HG03439 (cell line): ENCODE data around the gene IGFBP6.

Source experiments
- ATAC-seq: cut with Tn5 transposase; IDR thresholded peaks from one replicate; pipeline ENCODE4 v1.9.1; 2021; ENCODE audit warnings: mild to moderate bottlenecking, moderate library complexity; ENCODE audit not compliant: unreplicated experiment

IGFBP6 gene

DNA sequence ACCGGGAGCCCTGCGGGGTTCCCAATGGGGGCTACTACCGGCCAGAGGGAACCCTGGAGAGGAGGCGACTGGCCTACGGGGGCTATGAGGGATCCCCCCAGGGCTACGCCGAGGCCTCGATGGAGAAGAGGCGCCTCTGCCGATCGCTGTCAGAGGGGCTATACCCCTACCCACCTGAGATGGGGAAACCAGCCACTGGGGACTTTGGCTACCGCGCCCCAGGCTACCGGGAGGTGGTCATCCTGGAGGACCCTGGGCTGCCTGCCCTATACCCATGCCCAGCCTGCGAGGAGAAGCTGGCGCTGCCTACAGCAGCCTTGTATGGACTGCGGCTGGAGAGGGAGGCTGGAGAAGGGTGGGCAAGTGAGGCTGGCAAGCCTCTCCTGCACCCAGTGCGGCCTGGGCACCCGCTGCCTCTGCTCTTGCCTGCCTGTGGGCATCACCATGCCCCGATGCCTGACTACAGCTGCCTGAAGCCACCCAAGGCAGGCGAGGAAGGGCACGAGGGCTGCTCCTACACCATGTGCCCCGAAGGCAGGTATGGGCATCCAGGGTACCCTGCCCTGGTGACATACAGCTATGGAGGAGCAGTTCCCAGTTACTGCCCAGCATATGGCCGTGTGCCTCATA, 37.9 kb upstream of the IGFBP6 start:
- ATAC-seq = no peak

GRCh38 chr12:53060064-53060720, 37.3 kb upstream of the IGFBP6 start:
- no peak for ATAC-seq

DNA sequence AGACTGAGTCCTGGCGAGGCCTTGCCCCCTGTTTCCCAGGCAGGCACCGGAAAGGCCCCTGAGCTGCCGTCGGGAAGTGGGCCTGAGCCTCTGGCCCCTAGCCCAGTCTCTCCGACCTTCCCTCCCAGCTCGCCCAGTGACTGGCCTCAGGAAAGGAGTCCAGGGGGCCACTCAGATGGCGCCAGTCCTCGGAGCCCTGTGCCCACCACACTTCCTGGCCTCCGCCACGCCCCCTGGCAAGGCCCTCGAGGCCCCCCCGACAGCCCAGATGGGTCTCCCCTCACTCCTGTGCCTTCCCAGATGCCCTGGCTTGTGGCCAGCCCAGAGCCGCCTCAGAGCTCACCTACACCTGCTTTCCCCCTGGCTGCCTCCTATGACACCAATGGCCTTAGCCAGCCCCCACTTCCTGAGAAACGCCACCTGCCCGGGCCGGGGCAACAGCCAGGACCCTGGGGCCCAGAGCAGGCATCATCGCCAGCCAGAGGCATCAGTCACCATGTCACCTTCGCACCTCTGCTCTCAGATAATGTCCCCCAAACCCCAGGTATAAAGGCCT, 36.7 kb upstream of the IGFBP6 start:
- ATAC-seq = no peak

GRCh38 chr12:53061404-53062010, 36.0 kb upstream of the IGFBP6 start:
- no peak for ATAC-seq

DNA sequence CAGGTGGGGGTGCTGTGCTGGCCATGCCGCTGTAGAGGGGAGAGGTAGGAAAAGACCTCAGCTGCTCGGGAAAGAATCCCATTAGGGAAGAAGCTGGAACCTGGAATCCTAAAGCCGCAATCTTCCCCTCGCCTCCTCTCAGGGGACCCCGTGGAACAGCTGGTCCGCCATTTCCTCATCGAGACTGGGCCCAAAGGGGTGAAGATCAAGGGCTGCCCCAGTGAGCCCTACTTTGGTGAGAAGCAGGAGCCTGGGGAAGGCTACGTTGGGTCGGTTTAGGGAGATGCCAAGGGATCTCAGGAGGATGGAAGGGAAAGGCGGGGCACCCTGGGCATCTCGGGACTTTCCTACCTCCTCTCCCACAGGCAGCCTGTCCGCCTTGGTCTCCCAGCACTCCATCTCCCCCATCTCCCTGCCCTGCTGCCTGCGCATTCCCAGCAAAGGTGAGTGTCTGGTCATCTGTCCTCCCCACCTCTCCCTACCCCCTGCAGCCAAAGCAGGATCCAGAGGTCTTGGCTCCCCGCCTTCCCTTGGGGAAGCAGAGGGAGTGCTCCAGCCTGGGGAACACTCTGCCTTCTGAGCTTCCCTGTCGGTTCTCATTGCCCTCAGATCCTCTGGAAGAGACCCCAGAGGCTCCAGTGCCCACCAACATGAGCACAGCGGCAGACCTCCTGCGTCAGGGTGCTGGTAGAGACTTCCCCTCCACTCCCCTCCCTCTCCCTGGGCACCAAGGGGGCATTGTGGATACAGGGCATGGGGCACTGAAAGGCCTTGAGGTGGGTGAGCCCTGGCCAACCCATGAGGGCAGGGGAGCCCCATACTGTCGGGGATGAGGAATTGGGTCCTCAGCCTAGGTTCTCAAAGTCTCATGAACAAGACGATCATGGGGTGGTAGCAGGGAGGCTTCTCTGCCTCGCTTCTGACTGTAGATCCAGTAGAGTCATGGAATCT, 35.2 kb upstream of the IGFBP6 start:
- ATAC-seq = no peak

- no peak for ATAC-seq
Measured at GRCh38 chr12:53062977-53063707, 34.3 kb upstream of the IGFBP6 start.

DNA sequence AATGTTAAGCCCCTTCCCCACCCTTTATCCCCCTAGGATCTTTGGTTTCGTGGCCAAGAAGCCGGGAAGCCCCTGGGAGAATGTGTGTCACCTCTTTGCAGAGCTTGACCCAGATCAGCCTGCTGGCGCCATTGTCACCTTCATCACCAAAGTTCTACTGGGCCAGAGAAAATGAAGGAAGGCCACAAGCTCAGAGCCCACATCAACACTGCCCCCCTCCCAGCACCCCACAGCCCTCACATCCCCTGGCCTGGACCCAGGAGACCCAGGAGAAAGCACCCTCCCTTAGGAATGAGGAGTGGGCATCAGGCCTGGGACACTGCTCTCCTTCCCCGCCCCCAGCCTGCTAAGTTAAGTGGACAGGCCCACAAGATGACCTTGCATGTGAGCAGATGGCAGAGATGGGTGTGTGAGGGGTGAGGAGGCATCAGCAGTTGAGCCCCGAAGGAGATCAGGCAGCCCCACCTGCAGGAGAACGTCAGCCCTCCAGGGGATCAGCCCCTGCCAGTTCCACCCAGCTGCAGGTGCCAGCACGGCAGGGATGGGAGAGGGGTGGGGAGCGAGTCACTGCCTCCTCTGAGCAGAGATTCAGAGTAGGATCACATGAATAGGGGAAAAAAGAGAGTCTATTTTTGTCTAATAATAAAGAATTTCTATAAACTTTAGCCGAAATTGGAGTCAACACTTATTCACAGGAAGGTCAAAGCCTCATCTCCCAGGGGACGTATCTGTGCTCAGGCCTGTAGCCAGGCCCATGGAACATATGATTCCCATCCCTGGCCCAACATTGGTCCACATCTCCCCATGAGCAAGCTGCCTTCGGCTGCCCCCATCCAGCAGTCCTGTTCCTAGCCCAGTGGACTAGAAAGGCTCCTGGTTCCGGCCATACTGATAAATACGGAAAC, 33.5 kb upstream of the IGFBP6 start:
- ATAC-seq = no peak

DNA sequence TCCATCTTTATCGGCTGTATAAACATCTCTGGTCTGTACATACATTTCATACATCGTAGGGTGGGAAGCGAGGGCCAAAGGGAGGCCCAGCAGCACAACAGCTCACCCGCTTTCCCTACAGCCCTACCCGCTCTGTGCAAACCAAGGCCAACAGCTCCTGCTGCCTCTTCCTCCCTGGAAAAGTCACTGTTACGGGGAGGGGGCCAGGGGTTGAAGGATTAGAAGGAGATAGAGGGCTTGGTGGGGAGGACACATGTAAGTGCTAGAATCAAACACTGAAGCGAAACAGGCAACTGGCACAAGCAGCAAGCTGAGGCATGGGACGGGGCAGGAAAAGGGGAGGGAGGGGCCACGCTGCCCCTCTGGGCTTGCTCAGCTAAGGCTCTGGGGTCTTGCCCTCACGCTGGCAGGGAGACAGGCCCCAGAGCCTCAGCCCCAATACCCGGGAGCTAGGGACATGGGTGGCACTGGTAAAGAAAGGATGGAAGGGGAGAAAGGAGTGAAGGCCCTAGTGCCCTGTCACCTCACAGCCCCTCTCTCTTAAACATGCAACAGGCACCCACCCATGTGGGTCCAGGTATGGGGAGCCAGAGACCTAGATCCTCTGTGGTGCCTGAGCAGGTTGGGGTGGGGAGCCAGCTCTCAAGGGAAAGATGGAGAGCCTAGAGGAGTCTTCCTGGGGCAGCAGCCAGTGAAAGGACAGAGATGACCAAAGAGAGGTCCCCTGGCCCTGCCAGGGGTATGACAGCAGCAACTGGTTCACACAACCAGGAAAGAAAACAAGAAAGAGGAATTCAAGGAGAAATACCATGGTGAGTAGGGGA, 32.6 kb upstream of the IGFBP6 start:
- no peak for ATAC-seq

GRCh38 chr12:53065470-53065869, 32.0 kb upstream of the IGFBP6 start:
- no peak for ATAC-seq

DNA sequence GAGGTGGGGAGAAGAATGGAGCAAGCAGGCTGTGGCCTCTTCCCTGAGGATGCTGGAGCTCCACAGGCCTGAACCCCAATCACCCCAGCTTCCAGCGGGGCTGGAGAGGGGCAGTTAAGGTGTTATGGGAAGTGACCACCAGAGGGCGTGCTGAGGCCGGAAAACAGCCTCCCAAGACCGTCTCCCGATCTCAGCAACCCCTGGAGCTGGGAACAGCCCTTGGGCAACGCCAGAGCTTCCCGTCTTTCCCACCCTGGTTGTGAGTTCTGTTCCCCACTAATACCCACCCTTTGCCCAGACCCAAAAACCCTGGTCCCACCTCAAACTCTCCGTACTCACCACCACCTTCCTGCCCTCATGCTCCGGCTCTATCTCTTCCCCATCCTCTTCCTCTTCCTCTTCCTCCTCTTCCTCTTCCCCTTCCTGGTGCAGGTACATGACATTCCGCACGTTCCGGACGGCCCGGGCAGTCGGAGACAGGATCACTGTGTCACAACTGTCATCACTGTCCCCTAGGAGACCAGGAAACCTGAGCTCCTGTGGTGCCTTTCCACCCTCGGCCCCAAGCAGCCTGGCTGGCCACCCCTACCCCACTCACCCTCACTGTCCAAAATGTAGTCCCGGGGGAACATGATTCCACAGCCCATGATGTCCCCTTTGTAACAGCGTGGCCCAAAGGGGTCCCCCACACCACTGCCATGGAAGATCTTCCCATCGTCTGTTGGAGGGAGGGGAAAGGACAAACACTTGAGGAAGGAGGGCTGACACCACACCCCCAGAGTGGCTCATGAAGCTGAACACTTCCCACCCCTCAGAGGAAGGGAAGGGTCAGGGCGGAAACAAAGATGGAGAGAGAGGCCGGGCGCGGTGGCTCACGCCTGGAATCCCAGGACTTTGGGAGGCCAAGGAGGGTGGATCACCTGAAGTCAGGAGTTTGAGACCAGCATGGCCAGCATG, 31.2 kb upstream of the IGFBP6 start:
- ATAC-seq = no peak

- no peak for ATAC-seq
Measured at GRCh38 chr12:53067074-53067992, 30.1 kb upstream of the IGFBP6 start.

DNA sequence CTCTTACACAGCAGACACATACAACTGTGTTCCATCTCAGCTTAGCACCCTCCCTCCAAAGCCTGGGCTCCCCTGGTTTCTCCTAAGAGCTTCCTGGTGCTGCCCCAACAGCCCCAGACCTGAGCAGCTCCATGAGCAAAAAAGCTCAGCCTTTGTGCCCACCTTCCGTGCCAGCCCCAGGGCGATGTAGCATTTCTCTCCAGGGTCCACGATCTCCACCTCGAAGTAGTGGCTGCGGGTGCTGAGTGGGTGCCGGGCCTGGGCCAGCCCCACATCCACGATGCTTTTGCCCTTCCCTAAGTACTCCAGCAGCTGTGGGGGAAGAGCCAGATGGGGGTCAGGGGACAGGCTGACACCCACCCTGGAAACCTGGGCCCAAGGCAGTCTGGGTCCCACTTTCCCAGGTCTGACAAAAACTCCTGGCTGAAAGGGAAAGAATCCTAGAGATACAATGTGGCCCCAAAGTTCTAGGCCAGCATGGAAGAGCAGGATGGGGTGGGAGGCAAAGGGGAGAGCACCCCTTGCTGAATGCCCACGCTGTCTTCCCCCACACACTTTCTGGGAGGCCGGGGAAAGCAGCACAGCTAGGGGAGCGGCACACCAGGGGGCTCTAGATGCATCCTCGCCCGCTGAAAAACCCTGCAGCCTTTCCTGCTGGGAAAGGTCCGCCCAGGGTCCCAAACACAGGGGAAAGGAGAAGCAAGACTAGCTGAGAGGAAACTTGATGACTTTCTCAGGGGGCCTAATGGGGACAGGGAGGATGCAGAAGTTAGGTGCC, 29.3 kb upstream of the IGFBP6 start:
- no peak for ATAC-seq

DNA sequence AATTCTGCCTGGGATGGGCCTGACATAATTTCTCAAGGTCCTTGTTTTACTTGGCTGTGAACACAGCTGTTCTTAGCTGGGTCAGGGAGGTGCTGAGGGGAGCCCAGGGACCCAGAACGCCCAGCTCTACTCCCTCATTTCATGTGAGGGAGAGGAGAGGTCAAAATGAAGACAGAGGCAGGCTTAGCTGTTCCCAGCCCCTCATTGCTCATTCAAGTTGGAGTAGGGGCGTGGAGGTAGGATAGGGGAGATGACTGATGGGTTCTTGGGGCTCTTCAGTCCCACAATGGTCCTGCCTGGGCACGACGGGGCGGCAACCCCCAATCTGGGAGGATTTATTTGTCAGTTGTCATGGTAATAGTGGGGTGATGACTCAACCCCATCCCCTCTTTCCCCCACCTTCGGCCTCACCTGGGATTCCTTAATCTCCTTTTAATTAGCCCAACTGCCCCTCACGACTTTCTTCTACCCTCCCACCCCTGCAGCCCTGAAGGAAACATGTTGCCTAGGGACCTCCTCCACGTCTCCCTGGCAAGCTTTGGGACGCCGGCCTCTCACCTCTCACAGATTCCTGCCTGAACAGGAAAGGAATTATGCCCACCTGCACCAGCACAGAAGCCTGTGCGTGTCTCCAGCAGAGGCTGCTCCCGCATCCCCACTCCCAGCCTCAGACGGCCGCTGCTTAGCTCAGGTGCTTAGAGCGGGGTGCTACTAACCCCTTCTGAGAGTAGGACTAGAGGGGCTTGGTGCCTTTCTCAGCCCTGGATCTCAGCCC, 28.5 kb upstream of the IGFBP6 start:
- no peak for ATAC-seq

DNA sequence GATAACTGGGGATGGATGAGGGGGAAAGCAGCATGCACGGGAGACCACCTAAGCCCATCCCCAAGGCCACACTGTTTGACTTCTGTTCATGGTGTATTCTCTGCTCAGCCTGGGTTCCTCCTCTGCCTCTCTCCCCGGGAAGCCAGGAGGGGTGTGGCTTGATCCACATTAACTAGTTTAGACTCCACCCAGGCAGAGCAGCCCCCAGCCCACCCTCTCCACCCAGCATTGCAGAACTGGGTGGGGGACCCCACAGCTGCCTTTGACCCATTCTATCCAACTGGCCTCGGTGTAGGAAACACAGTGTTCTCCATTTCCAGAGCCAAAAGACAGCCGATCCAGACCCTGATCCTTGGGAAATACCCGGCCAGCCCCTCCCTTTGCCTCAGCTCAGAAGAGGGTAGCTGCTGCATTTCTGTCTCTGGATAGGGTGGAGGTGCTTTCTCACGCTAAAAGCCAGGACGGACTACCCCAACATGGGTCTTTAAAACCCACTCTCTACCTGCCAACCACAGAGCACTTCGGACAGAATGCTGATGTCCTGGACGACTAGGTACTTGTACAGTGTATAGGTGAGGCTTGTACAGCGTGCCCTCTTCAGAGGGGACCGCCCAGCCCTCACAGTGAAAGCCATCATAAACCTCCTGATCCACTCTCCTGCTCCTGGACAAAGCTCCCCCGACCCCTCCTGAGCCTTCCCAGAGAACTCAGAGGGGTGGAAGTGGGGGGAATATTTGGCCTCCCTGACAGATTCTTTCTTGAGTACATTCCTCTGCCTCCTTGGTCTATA, 27.7 kb upstream of the IGFBP6 start:
- no peak for ATAC-seq
